ENCODE data around the gene GPR18. TPM values are rescaled to one million over a fixed set of nuclear protein-coding genes. Genes with fewer than 3 reads are reported as not detected.

Gene GPR18
- total RNA-seq, 1 experiment from 2014 or later, result not detected

DNA sequence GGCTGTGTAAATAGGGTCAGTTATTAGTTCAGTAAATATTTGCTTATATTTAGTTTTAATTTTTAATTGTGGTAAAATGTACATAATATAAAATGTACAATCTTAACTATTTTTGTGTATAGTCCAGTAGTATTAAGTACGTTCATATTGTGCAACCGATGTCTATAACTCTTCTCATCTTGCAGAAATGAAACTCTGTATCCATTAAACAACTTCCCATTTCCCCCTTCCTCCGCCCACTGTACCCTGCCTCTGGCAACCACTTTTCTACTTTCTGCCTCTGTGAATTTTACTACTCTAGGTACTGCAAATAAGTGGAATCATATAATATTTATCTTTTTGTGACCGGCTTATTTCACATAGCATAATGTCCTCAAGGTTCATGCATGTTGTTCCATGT is 33.1 kb downstream of the GPR18 start:
- H3K9me3 ChIP-seq (ENCODE audit: insufficient read depth, low read depth), result no peaks in the 10 kb centered on the region
- peaks cover 98% of the 10 kb centered on the region for H3K79me2 ChIP-seq (ENCODE audit: low read depth)
- TF ChIP-seq, protein P1, sequence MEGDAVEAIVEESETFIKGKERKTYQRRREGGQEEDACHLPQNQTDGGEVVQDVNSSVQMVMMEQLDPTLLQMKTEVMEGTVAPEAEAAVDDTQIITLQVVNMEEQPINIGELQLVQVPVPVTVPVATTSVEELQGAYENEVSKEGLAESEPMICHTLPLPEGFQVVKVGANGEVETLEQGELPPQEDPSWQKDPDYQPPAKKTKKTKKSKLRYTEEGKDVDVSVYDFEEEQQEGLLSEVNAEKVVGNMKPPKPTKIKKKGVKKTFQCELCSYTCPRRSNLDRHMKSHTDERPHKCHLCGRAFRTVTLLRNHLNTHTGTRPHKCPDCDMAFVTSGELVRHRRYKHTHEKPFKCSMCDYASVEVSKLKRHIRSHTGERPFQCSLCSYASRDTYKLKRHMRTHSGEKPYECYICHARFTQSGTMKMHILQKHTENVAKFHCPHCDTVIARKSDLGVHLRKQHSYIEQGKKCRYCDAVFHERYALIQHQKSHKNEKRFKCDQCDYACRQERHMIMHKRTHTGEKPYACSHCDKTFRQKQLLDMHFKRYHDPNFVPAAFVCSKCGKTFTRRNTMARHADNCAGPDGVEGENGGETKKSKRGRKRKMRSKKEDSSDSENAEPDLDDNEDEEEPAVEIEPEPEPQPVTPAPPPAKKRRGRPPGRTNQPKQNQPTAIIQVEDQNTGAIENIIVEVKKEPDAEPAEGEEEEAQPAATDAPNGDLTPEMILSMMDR (conservative IDR thresholded peaks at IDR 0.05), result no peak
- no peak for TF ChIP-seq EZH2 (IDR thresholded peaks at IDR 0.05; ENCODE audit: low read depth)
- H3F3A ChIP-seq (ENCODE audit: insufficient read depth, low read depth), result peaks cover 31% of the 10 kb centered on the region
- H3K27ac ChIP-seq, result no peak overlapping the region
- no peak overlapping the region for H3K4me3 ChIP-seq
- H3K4me2 ChIP-seq, result no peak overlapping the region
- BruUV-seq (replicated peaks), result no TSS peak
- H3K27me3 ChIP-seq (ENCODE audit: insufficient read depth, low read depth), result no peaks in the 10 kb centered on the region
- peaks cover 30% of the 10 kb centered on the region for H3K4me1 ChIP-seq (replicated peaks; ENCODE audit: insufficient read depth)
- intact Hi-C loops (cut with micrococcal nuclease; ENCODE audit: unreplicated experiment), result no loop called here
- peaks cover 91% of the 10 kb centered on the region for H4K20me1 ChIP-seq (ENCODE audit: insufficient read depth)
- ChIA-PET CTCF (no interaction called here), POLR2A (ENCODE audit: unreplicated experiment) (no interaction called here)
- H2AFZ ChIP-seq, result no peak overlapping the region
- no peak for DNase-seq
- H3K9me2 ChIP-seq (ENCODE audit: insufficient read depth), result no peaks in the 10 kb centered on the region
- peaks cover 10% of the 10 kb centered on the region for H3K36me3 ChIP-seq (ENCODE audit: low read depth)

DNA sequence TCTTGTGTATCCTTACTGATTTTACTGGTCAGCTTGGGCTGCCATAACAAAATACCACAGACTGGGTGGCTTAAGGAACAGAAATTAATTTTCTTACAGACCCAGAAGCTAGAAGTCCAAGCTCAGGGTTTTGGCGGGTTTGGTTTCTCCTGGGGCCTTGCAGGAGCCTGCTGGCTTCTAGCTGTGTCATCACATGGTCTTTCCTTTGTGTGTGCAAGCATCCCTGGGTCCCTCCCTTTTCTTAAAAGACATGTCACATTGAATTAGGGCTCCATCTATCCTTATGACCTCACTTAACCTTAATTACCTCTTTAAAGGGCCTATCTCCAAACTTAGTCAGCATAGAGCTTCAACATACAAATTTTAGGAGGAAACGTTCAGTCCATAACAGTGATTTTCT is 34.2 kb downstream of the GPR18 start:
- TF ChIP-seq, protein P1 (conservative IDR thresholded peaks at IDR 0.05), result no peak
- no peak for TF ChIP-seq EZH2 (IDR thresholded peaks at IDR 0.05; ENCODE audit: low read depth)
- H3K36me3 ChIP-seq (ENCODE audit: low read depth), result peaks cover 13% of the 10 kb centered on the region
- H3K27me3 ChIP-seq (ENCODE audit: insufficient read depth, low read depth), result no peaks in the 10 kb centered on the region
- peaks cover 20% of the 10 kb centered on the region for H3K4me1 ChIP-seq (replicated peaks; ENCODE audit: insufficient read depth)
- BruUV-seq (replicated peaks), result no TSS peak
- no peak overlapping the region for H2AFZ ChIP-seq
- intact Hi-C loops (cut with micrococcal nuclease; ENCODE audit: unreplicated experiment), result no loop called here
- H3K9me2 ChIP-seq (ENCODE audit: insufficient read depth), result no peaks in the 10 kb centered on the region
- peaks cover 98% of the 10 kb centered on the region for H3K79me2 ChIP-seq (ENCODE audit: low read depth)
- no peak overlapping the region for H3K4me3 ChIP-seq
- H3K4me2 ChIP-seq, result no peak overlapping the region
- ChIA-PET POLR2A (ENCODE audit: unreplicated experiment) (interaction anchor here (0.5 kb wide), 1 partner anchor 37 kb away, joined by 6 read pairs; no protein-coding TSS in a partner anchor), CTCF (no interaction called here)
- peaks cover 21% of the 10 kb centered on the region for H3F3A ChIP-seq (ENCODE audit: insufficient read depth, low read depth)
- no peaks in the 10 kb centered on the region for H3K9me3 ChIP-seq (ENCODE audit: insufficient read depth, low read depth)
- peak in 1 of 2 experiments; percentile 30 for DNase-seq
- H4K20me1 ChIP-seq (ENCODE audit: insufficient read depth), result peaks cover 91% of the 10 kb centered on the region
- no peak overlapping the region for H3K27ac ChIP-seq

DNA sequence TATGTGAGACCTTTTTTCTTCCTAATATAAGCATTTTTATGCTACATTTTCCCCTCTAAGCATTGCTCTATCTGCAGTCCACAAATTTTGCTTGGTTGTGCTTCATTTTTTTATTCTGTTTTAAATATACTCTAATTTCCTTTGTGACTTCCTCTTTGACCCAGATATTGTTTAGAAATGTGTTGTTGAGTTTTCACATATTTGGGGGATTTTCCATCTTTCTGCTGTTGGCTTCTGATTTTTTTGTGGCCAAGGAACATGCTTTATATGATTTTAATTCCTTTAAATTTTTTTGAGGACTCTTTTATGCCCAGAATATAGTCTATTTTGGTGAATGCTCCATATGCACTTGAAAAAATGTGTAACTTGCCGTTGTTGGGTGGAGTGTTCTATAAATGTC is 34.6 kb downstream of the GPR18 start:
- ChIA-PET POLR2A (ENCODE audit: unreplicated experiment) (no interaction called here), CTCF (interaction anchor here (0.6 kb wide), 1 partner anchor 50 kb away, joined by 3 read pairs; no protein-coding TSS in a partner anchor)
- Histone ChIP-seq H3K9me2 (ENCODE audit: insufficient read depth) (no peaks in the 10 kb centered on the region), H3K4me2 (no peak overlapping the region), H3K27me3 (ENCODE audit: insufficient read depth, low read depth) (no peaks in the 10 kb centered on the region), H3K79me2 (ENCODE audit: low read depth) (peaks cover 98% of the 10 kb centered on the region), H2AFZ (no peak overlapping the region), H3K36me3 (ENCODE audit: low read depth) (peaks cover 13% of the 10 kb centered on the region), H3K27ac (no peak overlapping the region), H3K4me3 (no peak overlapping the region), H3K9me3 (ENCODE audit: insufficient read depth, low read depth) (no peaks in the 10 kb centered on the region), H3K4me1 (replicated peaks; ENCODE audit: insufficient read depth) (peaks cover 16% of the 10 kb centered on the region), H4K20me1 (ENCODE audit: insufficient read depth) (peaks cover 91% of the 10 kb centered on the region), H3F3A (ENCODE audit: insufficient read depth, low read depth) (peaks cover 17% of the 10 kb centered on the region)
- intact Hi-C loops (cut with micrococcal nuclease; ENCODE audit: unreplicated experiment), result no loop called here
- no peak for TF ChIP-seq EZH2 (IDR thresholded peaks at IDR 0.05; ENCODE audit: low read depth)
- TF ChIP-seq, protein P1 (conservative IDR thresholded peaks at IDR 0.05), result no peak
- peak in 1 of 2 experiments; percentile 2 for DNase-seq
- no TSS peak for BruUV-seq (replicated peaks)

All from PC-9 (cell line).